HEK293 (cell line): ENCODE measurements around the gene SULT2B1.

Experiments used
- CTCF ChIP-seq: fragments of 450-650 bp; formaldehyde crosslinking; IDR thresholded peaks from 2 replicates; pipeline ENCODE4 v1.5.1; 2016; ENCODE audit warnings: missing biosample characterization, missing genetic modification characterization
- MEIS1 ChIP-seq: sonication (generic); formaldehyde crosslinking; IDR thresholded peaks from 2 replicates; pipeline ENCODE4 v1.8.1; 2022; ENCODE audit warnings: missing genetic modification reagents, mild to moderate bottlenecking, borderline replicate concordance
- PRDM10 ChIP-seq: fragments of 450-650 bp; formaldehyde crosslinking; IDR thresholded peaks from 2 replicates; pipeline ENCODE4 v1.5.1; 2016; ENCODE audit warnings: missing biosample characterization, missing genetic modification characterization
- ZNF677 ChIP-seq: fragments of 450-650 bp; IDR thresholded peaks from 2 replicates; pipeline ENCODE4 v1.5.0; 2018; ENCODE audit warnings: missing biosample characterization, mild to moderate bottlenecking, missing genetic modification characterization, moderate library complexity

- TF ChIP-seq CTCF (tag by site-specific recombination) (no peak), PRDM10 (peak; percentile 79), ZNF677 (no peak), MEIS1 (CRISPR knock-in tag) (no peak)
Measured at GRCh38 chr19:48565090-48565489, 13.1 kb downstream of the SULT2B1 start.
